K562 (cell line): ENCODE results near the gene DNAJB6. TPM values are rescaled to one million over a fixed set of nuclear protein-coding genes. Genes with fewer than 3 reads are reported as not detected.

Source experiments
- ATAC-seq: fragments of 200-7000 bp; cut with Tn5 transposase; 3 replicates; pipeline ENCODE4 v1.9.1; 2020; ENCODE audit warnings: moderate library complexity
- BruUV-seq: library from RNA; stranded (reverse); fragments of 400-500 nt; replicated peaks from 2 replicates; lab custom pipeline; 2021; lab: Mats Ljungman, UMichigan
- CTCF ChIA-PET: fragments of 300-600 bp; formaldehyde crosslinking; extraction: SDS; loops from one replicate; lab custom pipeline; 2021; ENCODE audit warnings: low intra/inter-chr PET ratio; lab: Yijun Ruan, JAX
- POLR2A ChIA-PET: fragments of 300-600, 350-650 bp; sonication (Branson Sonifier 250); formaldehyde crosslinking; extraction: SDS; loops from one replicate; lab custom pipeline; 2021; ENCODE audit warnings: antibody characterized with exemption, inconsistent platforms; lab: Yijun Ruan, JAX
- DNase-seq, 4 experiments: peaks; one replicate each; pipeline versions ENCODE4 v3.0.0 to v3.0.0-alpha.2; 2011 to 2018; ENCODE audit warnings: low spot score in 3 of 4, mixed read lengths in 3 of 4; ENCODE audit errors: extremely low read depth in 1 of 4
- FAIRE-seq: peaks from 2 replicates; lab custom pipeline; 2011; peaks lifted over from hg19 to GRCh38; lab: Jason Lieb, UNC
- H2AFZ ChIP-seq: 2 replicates; pipeline ENCODE4 v1.6.0; 2011; ENCODE audit warnings: low read depth, low read length, control low read depth, inconsistent platforms
- H3K27ac ChIP-seq: fragments of 200-600 bp; 3 replicates; pipeline ENCODE4 v1.8.0; 2011; ENCODE audit warnings: low read depth, mild to moderate bottlenecking, control low read depth, inconsistent platforms, low read length, moderate library complexity, mixed read lengths; ENCODE audit errors: extremely low read depth
- H3K27me3 ChIP-seq, 2 experiments: fragments of 300-600 bp in 1 of 2; 2 replicates in 1 of 2; 3 replicates in 1 of 2; pipeline versions ENCODE4 v1.6.0 to v1.8.0; 2011; ENCODE audit warnings: inconsistent platforms in 2 of 2, low read length in 2 of 2, mild to moderate bottlenecking in 1 of 2, mixed read lengths in 1 of 2, moderate library complexity in 1 of 2; ENCODE audit not compliant: control insufficient read depth in 2 of 2, insufficient read depth in 2 of 2
- H3K36me3 ChIP-seq: fragments of 300-600 bp; 3 replicates; pipeline ENCODE4 v1.8.0; 2011; ENCODE audit warnings: mild to moderate bottlenecking, low read length, inconsistent platforms; ENCODE audit not compliant: control insufficient read depth, insufficient read depth
- H3K4me1 ChIP-seq, 2 experiments: fragments of 200-600 bp in 1 of 2; replicated peaks in 1 of 2; 2 replicates in 1 of 2; 3 replicates in 1 of 2; pipeline versions ENCODE4 v1.5.1 to v1.8.0; 2011; ENCODE audit warnings: inconsistent platforms in 2 of 2, low read length in 2 of 2, mild to moderate bottlenecking in 1 of 2, mixed read lengths in 1 of 2, moderate library complexity in 1 of 2; ENCODE audit not compliant: control insufficient read depth in 2 of 2, insufficient read depth in 2 of 2
- H3K4me2 ChIP-seq: 2 replicates; pipeline ENCODE4 v1.6.1; 2011; ENCODE audit warnings: low read length, control low read depth, inconsistent platforms, mixed read lengths; ENCODE audit not compliant: insufficient read depth
- H3K4me3 ChIP-seq: fragments of 200-600 bp; sonication (generic), shearing (Covaris generic); 2 replicates; pipeline ENCODE4 v1.5.1; 2016; ENCODE audit warnings: control low read depth, inconsistent platforms
- H3K79me2 ChIP-seq: fragments of 200-600 bp; 3 replicates; pipeline ENCODE4 v1.8.0; 2011; ENCODE audit warnings: low read length, inconsistent platforms; ENCODE audit not compliant: control insufficient read depth, insufficient read depth
- H3K9ac ChIP-seq, 2 experiments: 2 replicates each; pipeline versions ENCODE4 v1.6.0 to v1.6.1; 2011; ENCODE audit warnings: low read depth in 2 of 2, low read length in 2 of 2, control low read depth in 1 of 2, inconsistent platforms in 1 of 2, mild to moderate bottlenecking in 1 of 2, mixed read lengths in 1 of 2; ENCODE audit not compliant: insufficient read depth in 1 of 2
- H3K9me1 ChIP-seq: one replicate; pipeline ENCODE4 v1.6.0; 2011; ENCODE audit warnings: inconsistent platforms, mild to moderate bottlenecking, low read length, moderate library complexity; ENCODE audit not compliant: control insufficient read depth, insufficient read depth
- H3K9me3 ChIP-seq: replicated peaks from 2 replicates; pipeline ENCODE4 v1.5.1; 2011; ENCODE audit warnings: low read depth, low read length, inconsistent platforms; ENCODE audit not compliant: control insufficient read depth, insufficient read depth
- H4K20me1 ChIP-seq: replicated peaks from 2 replicates; pipeline ENCODE4 v1.6.1; 2011; ENCODE audit warnings: low read length, inconsistent platforms, mixed read lengths; ENCODE audit not compliant: control insufficient read depth, insufficient read depth
- CREB1 ChIP-seq, 2 experiments: sonication (generic) in 1 of 2; formaldehyde crosslinking in 1 of 2; IDR thresholded peaks; 2 replicates each; pipeline versions ENCODE4 v1.6.1 to v1.8.0; 2012 to 2022; ENCODE audit warnings: inconsistent platforms in 1 of 2, mild to moderate bottlenecking in 1 of 2, missing genetic modification reagents in 1 of 2, moderate library complexity in 1 of 2
- HIVEP1 ChIP-seq: fragments of 250-450 bp; sonication (Bioruptor Pico); IDR thresholded peaks from 2 replicates; pipeline ENCODE4 v1.4.0; 2020; ENCODE audit warnings: mild to moderate bottlenecking
- NFXL1 ChIP-seq: fragments of 450-650 bp; formaldehyde crosslinking; IDR thresholded peaks from 2 replicates; pipeline ENCODE4 v1.4.0; 2021; ENCODE audit warnings: mild to moderate bottlenecking
- WGBS: fragments of 100-300 bp; shearing (Covaris generic); methylation state at CpG from one replicate; pipeline ENCODE4 v1.1.6; 2016; ENCODE audit warnings: low coverage, mixed read lengths; ENCODE audit not compliant: insufficient coverage; ENCODE audit errors: missing lambda C conversion rate; 5-methylcytosine and 5-hydroxymethylcytosine counted together
- in situ Hi-C: fragments of 300-500 bp; cut with MboI; formaldehyde crosslinking; loops from 4 replicates; pipeline ENCODE4 v1.15.0; 2018; ENCODE audit warnings: inconsistent platforms, mixed read lengths
- intact Hi-C: fragments of 100-400 bp; cut with micrococcal nuclease; formaldehyde crosslinking; loops from 2 replicates; pipeline ENCODE4 v1.14.2; 2022
- polyA plus RNA-seq, 8 experiments: library from polyadenylated mRNA; depleted of rRNA in 4 of 8; stranded (reverse) in 5 of 8; unstranded in 3 of 8; fragments of >200 nt; fragmentation: Nextera tagmentation in 2 of 8; fragmentation: Illumina TruSeq in 1 of 8; extraction: Ambion mirVana in 2 of 8; extraction: Trizol in 1 of 8; gene quantifications; 2 replicates each; pipeline versions ENCODE4 v1.2.1 to v1.2.3, GENCODE V29; 2011 to 2014; ENCODE audit warnings: inconsistent platforms in 1 of 8, missing spikeins in 1 of 8
- total RNA-seq, 7 experiments: library from RNA; depleted of rRNA in 6 of 7; stranded (reverse); fragments of >200 nt in 6 of 7; fragmentation: Illumina TruSeq in 2 of 7; extraction: Trizol in 2 of 7; gene quantifications; 2 replicates each; pipeline versions ENCODE4 v1.2.1 to v1.2.3, GENCODE V29; 2011 to 2021; ENCODE audit warnings: low replicate concordance in 1 of 7
- TF ChIP-seq, protein P1 (sequence below): fragments of 450-650 bp; IDR thresholded peaks from 2 replicates; pipeline ENCODE4 v1.6.1; 2016

The DNAJB6 gene
- total and polyA plus RNA-seq, 9 of the 15 experiments (the other 6 are each of a cell fraction or from before 2014, with no cell fraction given): 84.5 to 158 (median 135) TPM

DNA sequence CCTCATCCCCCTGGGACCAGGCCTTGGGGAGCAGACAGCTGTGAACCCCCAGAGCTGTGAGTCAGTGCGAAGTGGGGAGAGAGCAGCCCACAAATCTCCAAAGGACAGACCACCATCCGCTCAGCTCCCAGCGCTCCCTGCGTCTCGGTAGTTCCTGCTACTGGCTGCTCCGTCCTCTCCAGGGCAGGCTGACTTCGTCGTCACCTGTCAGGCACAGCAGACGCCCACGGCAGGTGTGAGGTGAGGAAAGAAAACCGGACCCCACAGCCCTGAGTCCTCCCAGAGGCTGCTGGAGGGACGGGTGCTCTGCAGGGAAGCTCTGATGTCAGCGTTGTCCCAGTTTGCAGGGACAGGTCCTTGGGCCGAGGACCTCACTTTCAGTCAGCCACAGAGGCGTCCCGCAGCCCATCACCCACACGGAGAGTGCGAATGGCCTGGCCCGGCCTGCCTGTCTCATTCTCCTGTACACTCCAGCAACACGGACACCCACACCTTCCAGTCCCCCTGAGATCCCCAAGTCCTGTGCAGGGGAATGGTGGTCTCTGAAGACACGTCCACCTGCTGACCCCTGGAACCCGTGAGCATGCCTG is 95.2 kb downstream of the DNAJB6 start:
- ATAC-seq (no peak), FAIRE-seq (no peak), DNase-seq (no peak)
- no peaks in the 10 kb centered on the region; the same call in 1 of the 2 replicates for H4K20me1 ChIP-seq
- no peak overlapping the region for H3K4me3 ChIP-seq
- TF ChIP-seq CREB1 (IDR thresholded peaks at IDR 0.05): no peak
- 0 out of 2 replicates have a peak, but pooled peaks have one; percentile 24 for TF ChIP-seq CREB1 (CRISPR knock-in tag; IDR thresholded peaks at IDR 0.05)
- no peak for TF ChIP-seq NFXL1 (CRISPR knock-in tag)
- CTCF ChIA-PET: interaction anchor here (1.0 kb wide), 1 partner anchor 976 kb away, joined by 5 read pairs; no protein-coding TSS in a partner anchor
- H3K4me1 ChIP-seq: peaks cover 11 to 33% of the 10 kb centered on the region in 2 experiments
- no peaks in the 10 kb centered on the region for H3K9me3 ChIP-seq
- H3K9me1 ChIP-seq: peaks cover 4% of the 10 kb centered on the region
- intact Hi-C loops: loop anchor here (2.0 to 10.0 kb wide), 3 partner anchors 40 to 923 kb away; no protein-coding TSS in a partner anchor
- H3K79me2 ChIP-seq: no peaks in the 10 kb centered on the region
- BruUV-seq: no TSS peak
- WGBS: 41% methylated on average over 22 of the region's 22 CpGs
- H3K27me3 ChIP-seq: peaks cover 21 to 71% of the 10 kb centered on the region in 2 experiments
- H3K36me3 ChIP-seq: no peaks in the 10 kb centered on the region
- POLR2A ChIA-PET: interaction anchor here (0.6 to 0.9 kb wide), 3 partner anchors 13 to 1005 kb away, joined by 3 read pairs; no protein-coding TSS in a partner anchor
- H3K9ac ChIP-seq: peak overlapping the region in 1 of 2 experiments; percentile 19; a peak in 1 of 4 replicates
- H3K27ac ChIP-seq: no peak overlapping the region
- peak overlapping the region; percentile 72 for H2AFZ ChIP-seq
- peak overlapping the region; percentile 62 for H3K4me2 ChIP-seq
- in situ Hi-C loops: no loop called here

DNA sequence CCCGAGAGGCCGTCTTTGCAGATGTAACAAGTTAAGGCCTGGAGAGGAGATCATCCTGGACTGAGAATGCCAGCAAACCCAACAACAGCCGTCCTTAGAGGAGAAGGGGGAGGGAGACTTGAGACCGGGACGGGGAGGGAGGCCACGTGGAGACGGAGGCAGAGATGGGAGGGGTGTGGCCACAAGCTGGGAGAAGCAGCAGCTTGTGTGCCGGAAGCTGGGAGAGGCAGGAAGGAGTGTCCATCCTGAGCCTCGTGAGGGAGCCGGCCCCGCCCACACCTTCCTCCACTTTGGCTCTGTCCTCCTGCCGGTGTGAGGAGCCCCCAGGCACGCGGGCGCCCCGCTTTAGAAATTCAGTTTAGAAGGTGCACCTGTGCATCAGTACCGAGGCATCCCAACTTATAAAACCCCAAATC is 95.7 kb downstream of the DNAJB6 start:
- peak overlapping the region; percentile 62 for H3K4me2 ChIP-seq
- peak; percentile 42 for FAIRE-seq
- 22% methylated on average over 17 of the region's 17 CpGs for WGBS
- in situ Hi-C loops: no loop called here
- intact Hi-C loops: loop anchor here (2.0 to 10.0 kb wide), 3 partner anchors 40 to 922 kb away; no protein-coding TSS in a partner anchor
- peak; percentile 77 to 94 (median 88) for DNase-seq
- peaks cover 11 to 31% of the 10 kb centered on the region in 2 experiments for H3K4me1 ChIP-seq
- H3K36me3 ChIP-seq: no peaks in the 10 kb centered on the region
- peaks cover 4% of the 10 kb centered on the region for H3K9me1 ChIP-seq
- BruUV-seq: no TSS peak
- ChIA-PET POLR2A (no interaction called here), CTCF (interaction anchor here (1.0 kb wide), 1 partner anchor 975 kb away, joined by 5 read pairs; no protein-coding TSS in a partner anchor)
- no peaks in the 10 kb centered on the region; the same call in 1 of the 2 replicates for H4K20me1 ChIP-seq
- H2AFZ ChIP-seq: peak overlapping the region; percentile 72
- no peaks in the 10 kb centered on the region for H3K9me3 ChIP-seq
- no peaks in the 10 kb centered on the region for H3K79me2 ChIP-seq
- H3K27me3 ChIP-seq: peaks cover 23 to 72% of the 10 kb centered on the region in 2 experiments
- no peak overlapping the region for H3K4me3 ChIP-seq
- no peak overlapping the region for H3K27ac ChIP-seq
- ATAC-seq: peak; percentile 81
- peak overlapping the region in 1 of 2 experiments; percentile 19; a peak in 1 of 4 replicates for H3K9ac ChIP-seq
- no peak for TF ChIP-seq HIVEP1 (CRISPR knock-in tag)
- TF ChIP-seq, protein P1, sequence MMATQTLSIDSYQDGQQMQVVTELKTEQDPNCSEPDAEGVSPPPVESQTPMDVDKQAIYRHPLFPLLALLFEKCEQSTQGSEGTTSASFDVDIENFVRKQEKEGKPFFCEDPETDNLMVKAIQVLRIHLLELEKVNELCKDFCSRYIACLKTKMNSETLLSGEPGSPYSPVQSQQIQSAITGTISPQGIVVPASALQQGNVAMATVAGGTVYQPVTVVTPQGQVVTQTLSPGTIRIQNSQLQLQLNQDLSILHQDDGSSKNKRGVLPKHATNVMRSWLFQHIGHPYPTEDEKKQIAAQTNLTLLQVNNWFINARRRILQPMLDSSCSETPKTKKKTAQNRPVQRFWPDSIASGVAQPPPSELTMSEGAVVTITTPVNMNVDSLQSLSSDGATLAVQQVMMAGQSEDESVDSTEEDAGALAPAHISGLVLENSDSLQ: peak; percentile 65
